ENCODE data around the gene SLC4A5. TPM values are rescaled to one million over a fixed set of nuclear protein-coding genes. Genes with fewer than 3 reads are reported as not detected.

Gene SLC4A5
- total RNA-seq, 1 donor from 2014 or later = 4.4 TPM

- TF ChIP-seq POLR2A (IDR thresholded peaks at IDR 0.05) (no peak), POLR2AphosphoS5 (IDR thresholded peaks at IDR 0.05; ENCODE audit: insufficient read depth in 1 of 2, low read depth in 1 of 2) (no peak)
- TF ChIP-seq, protein P1, sequence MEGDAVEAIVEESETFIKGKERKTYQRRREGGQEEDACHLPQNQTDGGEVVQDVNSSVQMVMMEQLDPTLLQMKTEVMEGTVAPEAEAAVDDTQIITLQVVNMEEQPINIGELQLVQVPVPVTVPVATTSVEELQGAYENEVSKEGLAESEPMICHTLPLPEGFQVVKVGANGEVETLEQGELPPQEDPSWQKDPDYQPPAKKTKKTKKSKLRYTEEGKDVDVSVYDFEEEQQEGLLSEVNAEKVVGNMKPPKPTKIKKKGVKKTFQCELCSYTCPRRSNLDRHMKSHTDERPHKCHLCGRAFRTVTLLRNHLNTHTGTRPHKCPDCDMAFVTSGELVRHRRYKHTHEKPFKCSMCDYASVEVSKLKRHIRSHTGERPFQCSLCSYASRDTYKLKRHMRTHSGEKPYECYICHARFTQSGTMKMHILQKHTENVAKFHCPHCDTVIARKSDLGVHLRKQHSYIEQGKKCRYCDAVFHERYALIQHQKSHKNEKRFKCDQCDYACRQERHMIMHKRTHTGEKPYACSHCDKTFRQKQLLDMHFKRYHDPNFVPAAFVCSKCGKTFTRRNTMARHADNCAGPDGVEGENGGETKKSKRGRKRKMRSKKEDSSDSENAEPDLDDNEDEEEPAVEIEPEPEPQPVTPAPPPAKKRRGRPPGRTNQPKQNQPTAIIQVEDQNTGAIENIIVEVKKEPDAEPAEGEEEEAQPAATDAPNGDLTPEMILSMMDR (IDR thresholded peaks at IDR 0.05) = no peak
- Histone ChIP-seq H3K36me3 (no peaks in the 10 kb centered on the region), H3K4me1 (no peaks in the 10 kb centered on the region), H3K27ac (no peak overlapping the region), H3K9me3 (no peaks in the 10 kb centered on the region), H3K4me3 (no peak overlapping the region), H3K27me3 (no peaks in the 10 kb centered on the region)
- no peak for DNase-seq (ENCODE audit: extremely low spot score in 2 of 2)
- intact Hi-C loops (cut with DNase I) = no loop called here
These were observed 100.7 kb downstream of the SLC4A5 start for GRCh38 chr2:74242354-74243071.

DNA sequence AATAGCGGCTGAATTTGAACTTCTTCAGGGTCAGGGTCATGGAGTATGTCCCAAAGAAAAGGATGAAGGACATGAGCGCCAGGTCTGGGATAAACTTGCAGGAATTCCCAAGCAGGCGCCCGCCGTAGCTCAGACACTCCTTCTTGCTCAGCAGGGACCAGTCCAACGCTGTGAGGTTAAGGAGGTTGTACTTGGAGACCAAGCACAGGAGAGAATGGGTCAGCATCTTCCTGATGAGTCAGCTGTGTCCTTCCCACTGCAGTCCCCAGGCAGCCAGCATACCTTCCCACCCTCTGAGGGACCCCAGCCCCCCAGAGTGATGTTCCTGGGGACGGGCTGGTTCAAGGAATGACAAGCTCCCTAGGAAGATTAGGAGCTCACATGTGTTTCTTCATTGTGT lies 103.9 kb downstream of the SLC4A5 start:
- no peak for DNase-seq (ENCODE audit: extremely low spot score in 2 of 2)
- Histone ChIP-seq H3K4me1 (no peaks in the 10 kb centered on the region), H3K36me3 (no peaks in the 10 kb centered on the region), H3K27me3 (no peaks in the 10 kb centered on the region), H3K9me3 (no peaks in the 10 kb centered on the region), H3K4me3 (no peak overlapping the region), H3K27ac (no peak overlapping the region)
- TF ChIP-seq, protein P1 (IDR thresholded peaks at IDR 0.05) = no peak
- TF ChIP-seq POLR2A (IDR thresholded peaks at IDR 0.05) (no peak), POLR2AphosphoS5 (IDR thresholded peaks at IDR 0.05; ENCODE audit: insufficient read depth in 1 of 2, low read depth in 1 of 2) (no peak)
- intact Hi-C loops (cut with DNase I) = no loop called here

DNA sequence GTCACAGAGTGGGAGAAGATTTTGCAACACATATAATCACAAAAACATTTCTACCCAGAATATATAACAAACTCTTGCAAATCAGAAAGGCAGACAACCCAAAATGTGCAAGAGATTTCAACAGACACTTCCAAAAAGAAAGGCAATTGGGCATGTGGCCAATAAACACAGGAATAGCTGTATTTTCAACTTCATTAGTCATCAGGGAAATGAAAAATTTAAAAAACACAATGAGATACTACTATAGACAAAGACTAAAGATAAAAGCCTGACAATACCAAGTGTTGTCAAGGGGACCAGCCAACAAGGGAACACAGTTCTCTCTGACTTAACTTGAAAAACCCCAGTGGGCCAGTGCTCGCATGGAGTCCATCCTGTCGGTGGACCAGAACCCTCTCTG lies 104.3 kb downstream of the SLC4A5 start:
- intact Hi-C loops (cut with DNase I) = no loop called here
- H3K4me3 ChIP-seq = no peak overlapping the region
- H3K36me3 ChIP-seq = no peaks in the 10 kb centered on the region
- no peak for DNase-seq (ENCODE audit: extremely low spot score in 2 of 2)
- no peaks in the 10 kb centered on the region for H3K27me3 ChIP-seq
- no peaks in the 10 kb centered on the region for H3K4me1 ChIP-seq
- TF ChIP-seq, protein P1 (IDR thresholded peaks at IDR 0.05) = no peak
- no peak for TF ChIP-seq POLR2AphosphoS5 (IDR thresholded peaks at IDR 0.05; ENCODE audit: insufficient read depth in 1 of 2, low read depth in 1 of 2)
- TF ChIP-seq POLR2A (IDR thresholded peaks at IDR 0.05) = no peak
- no peaks in the 10 kb centered on the region for H3K9me3 ChIP-seq
- H3K27ac ChIP-seq = no peak overlapping the region

DNA sequence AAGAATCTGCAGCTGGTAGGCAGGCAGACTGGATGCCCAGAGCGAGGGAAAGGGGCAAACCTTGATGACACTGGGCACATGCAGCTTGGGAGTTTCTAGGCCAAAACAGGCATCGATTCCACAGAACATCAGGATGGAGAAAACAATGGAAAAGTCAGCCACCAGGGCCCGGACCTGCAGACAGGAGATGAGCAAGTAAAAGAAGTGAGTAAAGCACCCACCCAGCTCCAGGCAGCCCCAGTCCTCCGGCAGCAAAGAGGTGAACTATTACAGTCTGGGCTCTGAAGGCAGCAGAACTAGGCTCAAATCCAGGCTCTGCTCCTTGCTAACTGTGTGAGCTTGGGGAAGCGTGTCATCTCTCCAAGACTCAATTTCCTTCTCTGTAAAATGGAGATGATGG lies 108.2 kb downstream of the SLC4A5 start:
- no peak overlapping the region for H3K4me3 ChIP-seq

DNA sequence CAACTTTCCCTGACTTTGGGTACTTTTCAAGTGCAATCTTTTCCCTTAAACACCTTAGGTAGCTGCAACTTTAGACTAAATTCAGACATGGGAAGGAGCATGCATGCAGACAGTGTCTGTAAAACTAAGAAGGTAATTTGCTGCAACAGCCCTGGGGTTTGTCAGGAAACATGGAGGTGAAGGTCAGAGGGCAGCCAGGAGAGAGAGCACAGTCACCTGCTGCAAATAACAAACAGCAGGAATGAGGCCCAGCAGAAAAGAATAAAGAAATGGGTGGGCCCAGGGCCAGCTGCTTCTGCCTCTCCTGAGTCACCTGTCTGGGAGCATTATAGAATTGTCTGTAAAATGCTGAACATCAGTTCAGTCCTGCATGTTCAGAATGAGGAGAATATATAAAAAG lies 109.6 kb downstream of the SLC4A5 start:
- DNase-seq (ENCODE audit: extremely low spot score in 2 of 2) = no peak

More for the DNA sequence above, 108.2 kb downstream of the SLC4A5 start:
- Histone ChIP-seq H3K9me3 (no peaks in the 10 kb centered on the region), H3K36me3 (no peaks in the 10 kb centered on the region), H3K4me1 (no peaks in the 10 kb centered on the region), H3K27ac (no peak overlapping the region), H3K27me3 (no peaks in the 10 kb centered on the region)
- TF ChIP-seq, protein P1 (IDR thresholded peaks at IDR 0.05) = no peak
- no peak for TF ChIP-seq POLR2AphosphoS5 (IDR thresholded peaks at IDR 0.05; ENCODE audit: insufficient read depth in 1 of 2, low read depth in 1 of 2)
- intact Hi-C loops (cut with DNase I) = no loop called here
- no peak for DNase-seq (ENCODE audit: extremely low spot score in 2 of 2)

More for the DNA sequence above, 109.6 kb downstream of the SLC4A5 start:
- Histone ChIP-seq H3K27me3 (no peaks in the 10 kb centered on the region), H3K9me3 (no peaks in the 10 kb centered on the region), H3K4me3 (no peak overlapping the region), H3K4me1 (no peaks in the 10 kb centered on the region), H3K36me3 (no peaks in the 10 kb centered on the region), H3K27ac (no peak overlapping the region)
- TF ChIP-seq, protein P1 (IDR thresholded peaks at IDR 0.05) = no peak
- TF ChIP-seq POLR2A (IDR thresholded peaks at IDR 0.05) = no peak
- no peak for TF ChIP-seq POLR2AphosphoS5 (IDR thresholded peaks at IDR 0.05; ENCODE audit: insufficient read depth in 1 of 2, low read depth in 1 of 2)
- intact Hi-C loops (cut with DNase I) = no loop called here
